ENCODE measurements around the gene ZBTB17.
A peak's percentile ranks its signal among the peaks of the same experiment; 100 is the strongest.

The ZBTB17 gene

DNA sequence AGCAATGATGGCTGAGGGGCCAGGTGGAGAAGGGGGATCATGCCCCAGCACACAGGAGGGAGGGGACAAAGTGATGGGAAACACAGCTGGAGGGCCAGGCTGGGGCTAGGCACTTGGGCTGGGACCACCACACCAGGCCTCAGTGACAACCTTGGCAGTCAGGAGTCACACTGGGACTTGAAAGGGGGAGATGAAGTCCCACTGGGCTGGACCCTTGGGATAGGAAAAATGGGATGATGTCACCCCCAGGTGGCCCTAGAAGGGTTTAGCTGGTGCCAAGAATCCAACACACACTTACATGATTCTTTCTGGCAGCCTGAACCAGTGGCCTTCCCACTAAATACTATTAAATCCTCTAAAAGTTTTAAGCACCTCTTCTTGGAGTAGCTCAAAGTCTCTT lies 17.1 kb downstream of the ZBTB17 start:
- no peak for DNase-seq

DNA sequence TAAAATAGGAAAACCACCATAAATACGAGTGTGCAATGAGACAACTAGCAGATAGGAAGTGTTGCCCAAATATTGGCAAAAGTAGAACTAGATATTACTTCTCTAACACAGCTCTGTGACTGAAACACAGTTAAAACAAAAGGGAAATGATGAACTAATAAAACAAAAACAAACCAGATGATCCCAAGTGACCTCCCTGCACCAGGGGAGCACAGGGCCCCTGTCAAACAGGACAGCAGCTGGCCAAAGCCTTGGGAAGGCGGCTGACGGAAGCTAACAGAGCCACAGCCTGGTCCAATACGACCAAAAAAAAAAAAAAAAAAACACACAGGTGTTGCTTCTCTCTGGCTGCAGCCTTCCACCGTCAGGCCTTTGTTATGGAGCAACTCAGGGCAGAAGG lies 17.8 kb downstream of the ZBTB17 start:
- DNase-seq: no peak

DNA sequence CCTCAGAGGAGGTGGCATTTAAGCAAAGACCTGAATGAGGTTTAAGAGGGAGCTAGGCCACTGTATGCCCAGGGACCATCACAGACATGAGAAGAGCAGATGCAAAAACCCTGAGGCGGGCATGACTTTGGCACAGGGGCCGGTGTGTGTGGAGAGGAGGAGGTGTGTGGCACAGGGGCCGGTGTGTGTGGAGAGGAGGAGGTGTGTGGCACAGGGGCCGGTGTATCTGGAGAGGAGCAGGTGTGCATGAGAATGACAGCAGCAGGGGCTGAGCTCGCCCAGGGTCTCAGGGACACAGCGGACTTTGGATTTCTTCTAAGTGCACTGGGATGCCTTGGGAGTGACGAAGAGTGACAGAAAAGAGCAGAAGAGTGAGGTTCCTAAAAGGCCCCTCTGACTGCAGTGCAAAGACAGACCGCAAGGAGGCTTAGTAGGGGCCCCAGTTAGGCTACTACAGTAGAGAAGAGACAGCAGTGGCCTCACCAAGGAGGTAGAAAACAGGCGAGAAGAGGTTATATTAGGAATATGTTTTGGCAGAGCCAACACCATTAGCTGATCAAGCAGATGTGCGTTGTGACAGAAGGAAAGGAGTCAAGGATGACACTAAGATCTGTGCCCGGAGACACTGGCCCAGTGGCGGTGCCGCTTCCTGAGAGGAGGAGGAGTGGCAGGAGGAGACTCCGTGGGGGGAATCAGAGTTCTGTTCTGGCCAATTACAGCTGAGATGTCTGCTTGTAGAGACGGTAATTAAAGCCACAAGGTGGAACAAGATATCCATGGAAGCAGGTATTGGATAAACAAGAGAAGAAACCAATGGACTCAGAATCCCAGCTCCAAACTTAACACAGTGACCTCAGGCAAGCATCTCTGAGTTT lies 18.4 kb downstream of the ZBTB17 start:
- DNase-seq: peak; percentile 17

DNA sequence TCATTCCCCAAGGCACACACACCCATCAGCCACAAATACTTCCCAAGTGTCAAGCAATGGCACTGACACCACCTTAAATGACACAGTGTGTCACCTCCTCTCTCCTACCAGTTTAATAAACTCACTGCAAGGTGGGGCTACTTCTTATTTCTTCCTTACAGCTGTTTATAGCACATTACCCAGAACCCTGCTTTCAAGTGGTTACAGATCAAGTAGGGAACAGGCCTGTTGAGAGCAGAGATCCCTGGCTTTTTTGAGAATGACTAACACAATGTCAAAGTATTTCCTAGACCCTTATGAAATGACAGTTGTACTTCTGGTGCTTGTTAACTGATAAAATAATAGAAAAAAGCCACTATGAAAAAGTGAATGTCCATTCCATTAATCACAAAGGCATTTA lies 19.8 kb downstream of the ZBTB17 start:
- no peak for DNase-seq

DNA sequence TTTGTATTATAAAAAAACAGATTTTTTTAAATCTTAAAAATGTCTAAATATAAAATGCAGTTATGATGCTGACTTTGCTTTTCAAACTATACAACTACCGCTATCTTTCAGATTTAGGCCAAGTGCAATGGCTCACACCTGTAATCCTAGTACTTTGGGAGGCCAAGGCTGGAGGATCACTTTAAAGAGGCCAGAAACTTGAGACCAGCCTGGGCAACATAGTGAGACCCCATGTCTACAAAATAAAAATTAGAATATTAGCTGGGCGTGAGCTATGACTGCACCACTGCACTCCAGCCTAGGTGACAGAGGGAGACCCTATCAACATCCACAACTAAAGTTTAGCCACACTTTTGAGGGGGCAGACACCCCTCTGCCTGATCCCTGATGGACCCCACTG lies 20.3 kb downstream of the ZBTB17 start:
- no peak for DNase-seq

DNA sequence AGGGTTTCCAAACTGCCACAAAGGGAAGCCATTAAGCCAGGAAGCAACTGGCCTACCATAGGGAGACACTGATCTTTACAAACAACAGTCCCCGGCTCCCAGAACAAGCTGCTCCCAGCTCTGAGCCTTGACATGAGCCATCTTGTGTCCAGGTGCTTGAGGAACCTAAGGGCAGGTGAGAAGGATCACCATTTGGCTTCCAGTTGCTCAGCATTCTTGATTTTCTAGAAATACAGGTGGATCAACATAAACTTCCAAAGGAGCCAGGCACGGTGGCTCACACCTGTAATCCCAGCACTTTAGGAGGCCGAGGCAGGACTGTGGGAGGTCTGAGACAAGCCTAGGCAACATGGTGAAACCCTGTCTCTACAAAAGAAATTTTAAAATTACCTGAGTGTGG lies 21.6 kb downstream of the ZBTB17 start:
- DNase-seq: no peak

DNA sequence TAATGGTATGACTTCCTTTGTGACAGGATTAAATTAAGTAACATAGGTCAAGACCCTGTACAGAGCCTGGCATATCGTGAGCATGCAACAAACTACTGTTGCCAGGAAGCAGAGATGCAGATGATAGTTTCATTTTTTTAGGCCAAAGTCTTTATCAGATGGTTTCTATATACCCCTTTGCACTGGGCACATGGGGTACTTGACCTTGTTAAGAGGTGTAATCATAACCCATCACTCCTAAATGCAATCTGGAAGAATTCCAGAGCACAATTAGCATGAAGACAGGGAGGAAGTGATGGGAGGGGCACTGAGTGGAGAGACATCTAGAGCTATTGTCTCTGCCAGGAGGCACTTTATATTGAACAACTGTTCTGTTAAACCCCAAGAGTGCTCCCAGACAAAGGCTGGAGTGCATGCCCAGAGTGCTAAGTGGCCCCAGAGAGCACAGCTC lies 22.1 kb downstream of the ZBTB17 start:
- DNase-seq: peak; percentile 97

DNA sequence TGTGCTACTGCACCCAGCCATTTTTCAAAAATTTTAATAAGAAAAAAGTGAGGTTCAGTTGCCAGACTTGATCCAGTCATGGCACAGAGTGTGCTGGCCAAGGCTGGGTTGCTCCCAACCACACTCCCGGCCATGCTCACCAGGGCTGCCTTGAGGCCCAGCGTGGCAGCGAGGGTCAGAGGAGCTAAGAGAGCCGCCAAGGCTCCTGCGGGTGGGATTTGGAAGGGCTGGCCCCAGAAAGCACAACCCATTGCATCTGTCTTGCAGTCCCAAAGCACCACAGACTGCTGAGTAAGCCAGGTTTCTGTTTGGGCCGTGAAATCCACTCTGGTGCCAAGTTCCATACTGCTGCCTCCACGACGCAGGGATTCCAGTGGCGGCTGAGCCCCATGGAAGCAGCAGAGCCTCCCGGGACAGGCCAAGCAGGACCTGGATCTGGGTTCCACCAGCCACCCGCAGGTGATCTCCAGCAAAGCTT lies 22.6 kb downstream of the ZBTB17 start:
- DNase-seq: no peak

DNA sequence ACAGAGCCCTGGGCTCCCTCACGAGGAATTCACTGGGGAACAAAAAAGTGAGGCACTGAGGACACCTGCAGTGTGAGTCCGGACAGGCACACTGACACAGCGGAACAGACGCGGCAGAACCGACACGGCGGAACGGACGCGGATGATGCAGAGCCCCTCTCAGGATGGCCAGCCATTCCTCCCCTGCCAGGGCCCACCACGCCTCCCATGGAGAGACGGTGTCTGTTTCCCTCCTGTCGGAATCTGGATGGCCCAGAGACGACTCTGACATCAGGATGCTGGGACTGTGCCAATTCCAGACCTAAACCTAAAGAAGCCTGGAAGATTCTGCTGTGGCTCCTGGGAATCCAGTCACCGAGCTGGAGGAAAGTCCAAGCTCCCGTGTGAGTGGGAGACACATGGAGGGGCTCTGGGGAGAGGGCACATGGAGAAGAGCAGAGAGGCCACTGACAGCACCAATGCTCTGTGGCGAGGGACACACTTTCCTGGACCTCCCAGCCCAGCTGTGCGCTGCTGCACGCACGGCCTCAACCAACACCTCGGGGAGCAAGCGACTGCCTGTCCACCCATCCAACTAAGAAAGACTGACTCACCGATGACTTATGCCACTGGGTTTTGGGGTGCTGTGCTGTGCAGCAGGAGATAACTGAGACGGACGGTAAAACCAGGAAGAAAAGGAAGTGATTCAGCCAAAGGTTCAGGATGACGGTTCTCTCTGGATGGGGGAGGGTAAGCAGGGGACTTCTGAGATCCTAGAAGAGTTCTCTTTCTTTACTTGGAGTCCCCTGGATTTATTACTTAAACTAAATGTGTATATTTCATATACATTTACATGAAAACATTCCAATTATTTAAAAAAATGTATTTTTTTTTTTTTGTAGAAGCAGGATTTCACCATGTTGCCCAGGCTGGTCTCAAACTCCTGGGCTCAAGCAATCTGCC lies 23.3 kb downstream of the ZBTB17 start:
- DNase-seq: no peak

DNA sequence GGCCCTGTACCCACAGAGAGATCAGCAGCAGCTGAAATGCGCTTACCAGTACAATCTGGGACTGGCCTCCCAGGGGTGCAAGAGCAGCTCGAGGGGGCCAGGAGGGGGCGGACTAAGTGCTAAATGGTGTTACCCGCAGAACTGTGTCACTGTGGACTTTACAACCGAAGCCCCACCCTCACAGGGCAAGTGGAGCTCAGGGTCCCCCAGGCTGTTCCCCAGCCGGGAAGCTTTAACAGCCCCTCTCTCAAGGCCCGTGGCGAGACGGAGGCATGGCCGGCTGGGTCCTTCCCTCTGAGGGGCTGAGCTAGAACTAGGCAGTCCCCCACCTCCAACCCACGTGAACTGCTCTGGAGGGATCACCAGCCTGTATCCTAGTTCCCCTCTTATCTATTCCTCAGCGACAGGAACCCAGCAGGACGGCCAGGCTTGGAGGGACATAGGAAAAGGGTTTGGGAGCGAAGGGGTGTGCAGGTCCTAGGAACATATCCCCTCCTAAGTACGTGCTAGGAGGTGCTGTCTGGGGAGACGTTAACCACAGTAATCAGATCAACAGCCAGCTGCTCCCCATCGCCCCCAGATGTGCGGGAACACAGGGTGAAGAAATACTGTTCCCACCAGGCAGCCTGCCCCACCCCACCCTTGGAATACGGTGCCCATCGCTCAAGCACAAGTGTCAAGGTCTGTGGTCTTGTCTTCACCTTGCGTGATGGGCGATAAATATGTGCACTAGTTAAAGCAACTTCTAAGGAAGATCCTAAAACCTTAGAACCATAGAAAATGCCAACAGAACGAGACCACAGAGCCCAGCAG lies 24.4 kb downstream of the ZBTB17 start:
- DNase-seq: no peak

DNA sequence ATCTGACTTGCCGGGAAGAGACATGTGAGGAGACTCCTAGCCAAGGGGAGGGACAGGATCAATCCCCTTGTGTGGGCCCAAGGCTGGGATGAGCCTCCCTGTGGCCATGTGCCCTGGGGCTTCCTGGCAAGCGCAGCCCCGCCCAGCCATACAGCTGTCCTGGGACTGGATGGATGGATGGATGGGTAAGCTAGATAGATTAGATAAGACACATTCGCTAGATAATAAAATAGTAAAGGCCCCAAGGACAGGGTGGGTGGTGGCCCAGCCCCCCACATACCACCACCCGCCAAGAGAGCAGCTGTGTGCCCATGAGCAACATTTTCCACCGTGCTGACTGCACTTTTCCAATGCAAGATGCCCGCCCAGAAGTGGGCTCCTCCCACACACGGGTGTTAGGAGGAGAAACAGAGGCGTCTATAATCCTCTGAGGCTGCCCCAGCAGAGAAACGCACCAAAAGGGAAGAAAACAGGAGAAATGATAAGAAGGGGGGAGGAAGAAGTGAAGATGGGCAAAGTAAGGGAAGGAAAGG lies 25.1 kb downstream of the ZBTB17 start:
- no peak for DNase-seq

DNA sequence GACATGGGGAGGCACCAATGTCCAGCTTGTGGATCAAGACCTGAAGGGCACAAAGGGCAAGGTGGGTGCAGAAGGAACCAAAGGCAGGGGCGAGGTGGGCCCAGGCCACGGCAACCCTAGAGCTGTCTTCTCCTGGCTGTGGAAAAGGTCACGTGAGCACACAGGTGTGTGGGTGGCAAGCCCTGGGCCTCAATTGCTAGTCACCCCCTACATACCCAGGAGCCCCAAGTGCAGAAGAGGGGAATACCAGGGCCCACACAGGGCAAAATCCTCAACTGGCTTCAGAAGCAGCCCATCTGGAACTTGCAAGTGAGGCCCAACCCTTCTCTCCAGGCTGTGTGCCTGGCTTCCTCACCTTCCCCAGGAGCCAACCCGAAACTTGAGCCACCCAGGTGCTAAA lies 25.6 kb downstream of the ZBTB17 start:
- no peak for DNase-seq

DNA sequence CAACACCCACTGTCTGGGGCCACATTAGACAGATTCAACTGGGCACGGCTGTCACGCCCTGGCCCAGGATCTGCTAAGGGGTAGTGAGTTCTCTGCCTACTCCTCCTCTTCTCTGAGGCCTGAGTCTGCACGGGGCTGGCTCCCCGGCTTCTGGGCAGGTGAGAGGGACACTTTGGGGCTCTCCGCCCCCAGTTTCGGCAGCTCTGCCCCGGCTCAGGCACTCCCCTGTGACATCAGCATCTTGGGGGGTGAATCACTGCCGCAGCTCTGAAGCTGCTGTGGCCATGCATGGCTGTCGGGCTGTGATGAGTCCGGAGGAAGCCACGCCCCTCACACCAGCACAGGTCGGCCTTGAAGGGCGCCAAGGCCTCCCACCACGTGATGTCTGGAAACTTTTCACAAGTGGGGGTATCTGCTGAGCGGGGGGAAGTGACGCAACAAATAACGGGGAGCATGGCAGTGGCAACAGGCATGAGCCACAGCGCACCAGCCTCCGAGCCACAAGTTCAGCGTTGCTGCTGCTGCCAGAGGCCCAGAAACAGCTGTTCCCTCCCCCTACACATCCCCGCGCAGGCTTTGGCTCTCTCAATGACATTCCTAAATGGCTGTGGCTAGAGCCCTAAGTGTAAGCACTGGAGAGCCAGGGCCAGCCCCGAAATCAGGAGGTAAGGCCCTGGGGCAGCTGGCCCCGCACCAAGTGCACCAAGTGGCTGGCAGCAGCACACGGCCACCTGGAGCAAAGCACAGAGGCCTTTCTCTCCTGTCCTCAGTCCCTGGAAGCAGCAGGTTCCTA lies 26.3 kb downstream of the ZBTB17 start:
- no peak for DNase-seq

DNA sequence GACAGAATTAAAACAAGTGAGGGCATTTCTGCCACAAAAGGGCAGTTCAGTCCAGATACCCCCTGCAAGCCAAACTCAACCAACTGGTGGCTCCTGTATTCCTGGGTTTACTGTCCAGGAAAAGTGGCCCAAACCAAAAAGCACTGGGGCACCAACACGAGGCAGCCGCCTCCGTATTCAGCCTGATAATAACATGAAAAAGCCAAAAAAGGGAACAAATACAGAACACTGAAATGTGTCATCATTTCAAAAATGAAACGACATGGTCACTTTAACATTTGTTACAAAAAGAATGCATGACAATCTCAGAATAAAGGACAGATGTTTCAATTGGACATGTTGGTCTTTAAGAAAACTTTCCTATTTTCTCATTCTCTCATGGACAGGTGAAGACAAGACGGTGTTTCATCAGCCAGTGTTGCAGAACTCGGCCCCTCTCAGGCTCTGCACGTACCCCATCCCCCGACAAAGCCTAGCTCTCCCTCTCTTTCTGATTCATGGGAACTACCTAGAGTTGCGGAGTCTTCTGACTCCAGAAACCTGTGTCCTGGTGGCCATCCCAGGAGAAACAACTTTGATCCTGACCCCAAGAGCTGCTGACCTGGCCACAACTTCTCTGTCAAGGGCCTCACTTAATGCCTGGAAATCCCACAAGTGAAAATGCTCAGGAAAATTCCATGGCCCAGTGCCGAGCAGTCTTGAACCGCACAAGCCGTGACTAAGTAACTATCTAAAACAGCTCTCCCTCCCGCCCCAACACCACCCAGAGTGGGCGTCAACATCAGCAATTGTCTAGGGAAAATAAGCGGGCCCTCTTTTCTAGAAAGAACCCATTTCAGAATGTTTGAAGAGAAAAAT lies 27.1 kb downstream of the ZBTB17 start:
- no peak for DNase-seq

DNA sequence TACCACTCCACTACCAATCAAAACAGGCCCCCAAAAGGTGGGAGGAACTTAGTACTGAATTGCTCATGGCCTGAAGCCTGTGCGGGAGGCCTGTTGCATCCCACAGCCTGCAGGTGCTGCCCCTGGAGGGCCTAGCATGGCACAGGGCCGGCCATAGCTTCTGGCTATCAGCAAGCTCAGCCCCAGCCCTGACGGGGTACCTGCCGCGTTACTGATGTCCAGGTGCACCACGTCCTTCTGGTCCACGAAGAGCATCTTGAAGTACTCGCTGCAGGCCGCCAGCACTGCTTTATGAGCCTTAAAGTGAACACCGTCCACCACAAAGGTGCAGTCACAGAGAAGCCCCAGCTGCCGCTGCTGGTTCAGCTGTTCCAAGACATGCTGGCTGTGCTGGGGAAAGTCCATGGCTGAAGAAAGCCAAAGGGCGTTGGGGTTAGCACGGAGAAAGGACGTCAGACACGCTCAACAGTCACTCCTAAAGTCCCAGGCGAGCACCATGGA lies 27.8 kb downstream of the ZBTB17 start:
- no peak for DNase-seq

DNA sequence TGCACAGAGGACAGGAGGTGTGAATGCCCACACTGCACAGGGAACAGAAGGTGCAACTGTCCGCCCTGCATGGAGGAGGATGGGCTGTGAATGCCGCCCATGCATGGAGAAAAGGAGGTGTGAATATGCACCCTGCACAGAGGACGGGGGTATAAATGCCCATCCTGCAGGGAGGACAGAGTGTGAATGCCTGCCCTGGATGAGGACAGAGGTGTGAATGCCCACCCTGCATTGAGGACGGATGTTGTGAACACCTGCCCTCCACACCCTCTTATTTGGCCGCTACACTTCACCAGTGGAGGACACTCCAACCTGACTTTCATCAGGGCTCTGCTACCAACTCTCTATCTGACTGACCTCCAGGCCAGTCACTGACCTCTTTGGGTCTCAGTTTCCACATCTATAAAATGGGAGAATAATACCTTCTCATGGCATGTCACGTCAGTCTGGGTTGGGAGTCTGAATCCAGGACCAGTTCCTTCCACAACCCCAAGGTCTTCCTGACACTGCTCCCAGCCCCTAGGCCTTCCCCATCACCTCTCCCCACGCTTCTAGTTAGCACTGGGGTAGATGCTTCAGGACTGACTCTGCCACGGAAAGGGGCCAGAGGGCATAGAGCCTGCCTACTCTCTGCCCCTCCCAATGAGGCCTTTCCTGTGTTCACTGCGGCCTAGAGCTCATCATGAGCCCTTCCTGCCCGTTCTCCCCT lies 28.4 kb downstream of the ZBTB17 start:
- no peak for DNase-seq

DNA sequence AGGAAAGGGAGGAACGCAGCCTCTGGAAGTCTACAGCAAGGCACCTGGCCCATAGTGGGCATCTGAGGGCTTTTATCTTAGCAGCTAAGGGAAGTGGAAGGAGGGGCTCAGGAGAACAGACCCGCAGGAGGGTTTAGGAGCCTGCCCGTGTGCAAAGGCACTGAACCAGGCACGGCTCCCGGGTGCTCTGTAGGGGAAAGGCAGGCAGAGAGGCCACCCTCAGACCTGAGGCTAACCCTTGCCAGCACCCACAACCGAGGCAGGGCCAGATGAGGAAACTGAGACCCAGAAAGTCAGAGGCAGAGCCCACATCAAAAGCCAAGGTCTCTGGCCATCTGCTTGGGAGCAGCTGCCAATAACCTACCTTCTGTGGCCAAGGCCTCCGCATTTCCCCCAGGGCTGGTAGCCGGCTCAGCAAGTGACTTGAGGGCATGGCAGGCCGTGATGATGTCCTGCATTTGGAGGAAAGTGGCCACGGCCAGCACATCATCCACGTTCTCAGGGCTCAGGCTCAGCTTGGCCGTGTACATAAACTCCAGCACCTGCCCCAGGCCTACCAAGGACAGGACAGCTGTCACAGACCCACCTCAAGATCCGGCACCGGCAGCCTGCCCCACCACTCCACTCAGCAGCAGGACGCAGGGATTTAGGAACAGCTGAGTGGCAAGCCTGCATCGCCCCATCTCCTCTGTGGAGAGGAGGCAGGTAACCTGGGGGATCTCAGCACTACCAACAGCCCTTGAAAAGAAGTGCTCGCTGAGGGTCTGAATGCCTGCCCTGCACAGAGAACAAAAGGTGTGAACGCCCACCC lies 29.1 kb downstream of the ZBTB17 start:
- DNase-seq: no peak

DNA sequence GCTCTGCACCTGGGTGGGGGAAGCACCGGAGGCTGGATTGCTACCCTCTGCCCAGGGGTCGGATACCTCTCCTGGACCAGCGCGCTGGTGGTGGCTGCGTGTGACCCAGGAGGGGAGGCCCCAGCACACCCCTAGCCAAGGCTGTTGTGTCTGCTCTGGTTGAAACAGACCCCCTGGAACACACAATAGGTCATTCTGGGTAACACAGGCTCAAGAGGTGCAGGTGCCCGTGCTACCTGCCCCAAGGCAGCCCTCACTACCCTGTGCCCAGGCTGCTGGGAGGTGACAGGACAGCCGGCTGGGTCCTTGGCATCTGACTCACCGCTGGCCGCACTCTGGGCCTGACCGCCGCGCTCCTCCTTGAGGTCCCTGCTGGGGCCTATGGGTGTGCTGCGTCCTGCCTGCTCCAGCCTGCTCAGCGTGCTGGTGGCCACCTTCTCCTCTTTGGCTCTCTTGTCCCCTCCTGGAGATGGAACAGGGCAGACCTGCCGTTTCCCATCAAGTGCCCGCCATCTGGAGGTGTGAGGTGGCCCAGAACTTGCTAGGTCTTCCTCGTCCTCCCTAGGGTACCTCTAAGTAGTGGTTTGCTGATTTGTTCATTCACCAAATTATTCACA lies 30.0 kb downstream of the ZBTB17 start:
- DNase-seq: no peak
